GM23338 (cell line): ENCODE data around the gene RFNG.

Source experiments
- CREB1 ChIP-seq: fragments of 250-450 bp; sonication (Bioruptor Pico); IDR thresholded peaks from 2 replicates; pipeline ENCODE4 v1.5.0; 2020; ENCODE audit warnings: low read depth, mild to moderate bottlenecking, moderate library complexity
- EZH2 ChIP-seq: fragments of 200-600 bp; sonication (generic); IDR thresholded peaks from one replicate; pipeline ENCODE4 v1.8.0; 2017; ENCODE audit warnings: antibody characterized with exemption, mild to moderate bottlenecking, low read depth; ENCODE audit not compliant: unreplicated experiment
- EZH2phosphoT487 ChIP-seq: fragments of 200-600 bp; sonication (generic); IDR thresholded peaks from one replicate; pipeline ENCODE4 v1.8.1; 2018; ENCODE audit warnings: antibody characterized with exemption; ENCODE audit not compliant: unreplicated experiment
- JUNB ChIP-seq: IDR thresholded peaks from one replicate; pipeline ENCODE4 v1.6.1; 2016; ENCODE audit warnings: antibody characterized with exemption; ENCODE audit not compliant: unreplicated experiment
- POLR2AphosphoS5 ChIP-seq: IDR thresholded peaks from 2 replicates; pipeline ENCODE4 v1.6.1; 2016; ENCODE audit warnings: antibody characterized with exemption, low read depth
- ZNF114 ChIP-seq: fragments of 250-450 bp; sonication (Bioruptor Pico); IDR thresholded peaks from 2 replicates; pipeline ENCODE4 v1.5.0; 2020; ENCODE audit warnings: mild to moderate bottlenecking, moderate library complexity
- TF ChIP-seq, protein P1 (sequence below), 2 experiments: fragments of 200-600 bp in 1 of 2; sonication (generic) in 1 of 2; conservative IDR thresholded peaks; 2 replicates each; pipeline versions ENCODE4 v1.5.1 to v1.6.1; 2016 to 2017; ENCODE audit warnings: antibody characterized with exemption in 2 of 2, low read depth in 2 of 2, mild to moderate bottlenecking in 2 of 2, moderate library complexity in 1 of 2
- TF ChIP-seq, protein P2 (sequence below): IDR thresholded peaks from one replicate; pipeline ENCODE4 v1.6.1; 2018; ENCODE audit warnings: antibody characterized with exemption; ENCODE audit not compliant: unreplicated experiment

DNA sequence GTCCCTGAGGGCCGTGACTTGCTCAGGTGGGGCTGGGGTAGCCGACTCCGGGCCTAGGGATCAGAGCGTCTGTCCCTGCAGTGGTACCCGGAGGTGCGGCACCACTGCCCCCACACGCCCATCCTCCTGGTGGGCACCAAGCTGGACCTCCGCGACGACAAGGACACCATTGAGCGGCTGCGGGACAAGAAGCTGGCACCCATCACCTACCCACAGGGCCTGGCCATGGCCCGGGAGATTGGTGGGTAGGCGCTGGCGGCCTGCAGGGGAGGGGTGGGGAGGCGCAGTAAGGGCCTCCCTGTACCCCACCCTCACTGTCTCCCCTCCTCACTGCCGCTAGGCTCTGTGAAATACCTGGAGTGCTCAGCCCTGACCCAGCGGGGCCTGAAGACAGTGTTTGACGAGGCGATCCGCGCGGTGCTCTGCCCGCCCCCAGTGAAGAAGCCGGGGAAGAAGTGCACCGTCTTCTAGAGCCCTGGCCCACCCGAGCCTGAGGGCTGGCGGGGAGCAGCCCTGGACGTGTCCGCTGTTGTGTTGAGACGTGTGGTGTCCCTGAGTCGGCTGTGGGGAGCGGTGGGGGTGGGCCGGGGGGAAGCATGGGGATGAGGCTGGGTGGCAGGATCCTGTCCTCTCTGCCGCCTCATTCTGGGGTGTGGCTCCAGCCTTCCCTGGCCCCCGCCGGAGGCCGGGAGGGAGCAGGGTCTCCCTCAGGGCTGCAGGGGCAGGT, 18.1 kb downstream of the RFNG start:
- TF ChIP-seq JUNB (no peak), ZNF114 (CRISPR knock-in tag) (no peak), EZH2phosphoT487 (no peak), EZH2 (no peak), POLR2AphosphoS5 (no peak), CREB1 (CRISPR knock-in tag) (no peak)
- TF ChIP-seq, protein P1, sequence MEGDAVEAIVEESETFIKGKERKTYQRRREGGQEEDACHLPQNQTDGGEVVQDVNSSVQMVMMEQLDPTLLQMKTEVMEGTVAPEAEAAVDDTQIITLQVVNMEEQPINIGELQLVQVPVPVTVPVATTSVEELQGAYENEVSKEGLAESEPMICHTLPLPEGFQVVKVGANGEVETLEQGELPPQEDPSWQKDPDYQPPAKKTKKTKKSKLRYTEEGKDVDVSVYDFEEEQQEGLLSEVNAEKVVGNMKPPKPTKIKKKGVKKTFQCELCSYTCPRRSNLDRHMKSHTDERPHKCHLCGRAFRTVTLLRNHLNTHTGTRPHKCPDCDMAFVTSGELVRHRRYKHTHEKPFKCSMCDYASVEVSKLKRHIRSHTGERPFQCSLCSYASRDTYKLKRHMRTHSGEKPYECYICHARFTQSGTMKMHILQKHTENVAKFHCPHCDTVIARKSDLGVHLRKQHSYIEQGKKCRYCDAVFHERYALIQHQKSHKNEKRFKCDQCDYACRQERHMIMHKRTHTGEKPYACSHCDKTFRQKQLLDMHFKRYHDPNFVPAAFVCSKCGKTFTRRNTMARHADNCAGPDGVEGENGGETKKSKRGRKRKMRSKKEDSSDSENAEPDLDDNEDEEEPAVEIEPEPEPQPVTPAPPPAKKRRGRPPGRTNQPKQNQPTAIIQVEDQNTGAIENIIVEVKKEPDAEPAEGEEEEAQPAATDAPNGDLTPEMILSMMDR (conservative IDR thresholded peaks at IDR 0.05; ENCODE audit: low read depth in 2 of 2) = no peak
- TF ChIP-seq, protein P2, sequence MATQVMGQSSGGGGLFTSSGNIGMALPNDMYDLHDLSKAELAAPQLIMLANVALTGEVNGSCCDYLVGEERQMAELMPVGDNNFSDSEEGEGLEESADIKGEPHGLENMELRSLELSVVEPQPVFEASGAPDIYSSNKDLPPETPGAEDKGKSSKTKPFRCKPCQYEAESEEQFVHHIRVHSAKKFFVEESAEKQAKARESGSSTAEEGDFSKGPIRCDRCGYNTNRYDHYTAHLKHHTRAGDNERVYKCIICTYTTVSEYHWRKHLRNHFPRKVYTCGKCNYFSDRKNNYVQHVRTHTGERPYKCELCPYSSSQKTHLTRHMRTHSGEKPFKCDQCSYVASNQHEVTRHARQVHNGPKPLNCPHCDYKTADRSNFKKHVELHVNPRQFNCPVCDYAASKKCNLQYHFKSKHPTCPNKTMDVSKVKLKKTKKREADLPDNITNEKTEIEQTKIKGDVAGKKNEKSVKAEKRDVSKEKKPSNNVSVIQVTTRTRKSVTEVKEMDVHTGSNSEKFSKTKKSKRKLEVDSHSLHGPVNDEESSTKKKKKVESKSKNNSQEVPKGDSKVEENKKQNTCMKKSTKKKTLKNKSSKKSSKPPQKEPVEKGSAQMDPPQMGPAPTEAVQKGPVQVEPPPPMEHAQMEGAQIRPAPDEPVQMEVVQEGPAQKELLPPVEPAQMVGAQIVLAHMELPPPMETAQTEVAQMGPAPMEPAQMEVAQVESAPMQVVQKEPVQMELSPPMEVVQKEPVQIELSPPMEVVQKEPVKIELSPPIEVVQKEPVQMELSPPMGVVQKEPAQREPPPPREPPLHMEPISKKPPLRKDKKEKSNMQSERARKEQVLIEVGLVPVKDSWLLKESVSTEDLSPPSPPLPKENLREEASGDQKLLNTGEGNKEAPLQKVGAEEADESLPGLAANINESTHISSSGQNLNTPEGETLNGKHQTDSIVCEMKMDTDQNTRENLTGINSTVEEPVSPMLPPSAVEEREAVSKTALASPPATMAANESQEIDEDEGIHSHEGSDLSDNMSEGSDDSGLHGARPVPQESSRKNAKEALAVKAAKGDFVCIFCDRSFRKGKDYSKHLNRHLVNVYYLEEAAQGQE = no peak
